ENCODE results near the gene WDPCP.
"Not testable (repeated sequence)": the region's sequence is repeated elsewhere in the genome, so short reads cannot be mapped to it uniquely, and the experiment has no call there.

Gene WDPCP

DNA sequence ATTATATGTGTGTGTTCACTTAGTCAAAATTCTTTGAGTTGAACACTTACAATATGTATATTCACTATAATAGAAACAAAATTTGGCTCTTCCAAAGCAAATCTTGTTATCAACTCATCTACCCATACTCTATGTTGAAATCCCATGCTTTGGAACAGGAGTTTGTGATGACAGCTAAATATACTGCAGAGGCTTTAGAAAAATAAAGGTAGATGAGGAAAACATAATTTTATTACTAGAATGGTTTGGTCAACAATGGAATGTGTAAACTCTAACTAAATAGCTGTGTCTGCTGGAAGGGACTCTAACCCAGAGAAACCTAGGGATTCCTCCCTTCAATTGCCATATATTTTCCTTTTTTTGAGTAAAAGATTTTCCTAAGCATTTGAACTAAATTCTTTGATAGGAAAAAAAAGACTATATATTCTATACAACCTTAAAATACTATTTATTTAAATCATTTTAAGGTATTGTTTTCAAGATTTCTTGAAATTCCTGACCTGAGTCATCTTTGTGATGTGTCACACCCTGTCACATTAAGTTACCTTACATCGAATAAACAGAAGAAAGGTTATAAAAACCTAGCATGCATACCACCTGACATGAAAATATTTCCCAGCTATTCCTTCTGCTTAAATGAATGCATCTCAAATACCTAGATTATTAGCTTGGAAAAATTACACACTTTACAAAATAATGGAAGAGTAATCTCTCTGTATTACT lies 362.2 kb downstream of the WDPCP start:
- DNase-seq: no peak

GRCh38 chr2:63218800-63219526 lies 369.3 kb downstream of the WDPCP start:
- DNase-seq: no peak

DNA sequence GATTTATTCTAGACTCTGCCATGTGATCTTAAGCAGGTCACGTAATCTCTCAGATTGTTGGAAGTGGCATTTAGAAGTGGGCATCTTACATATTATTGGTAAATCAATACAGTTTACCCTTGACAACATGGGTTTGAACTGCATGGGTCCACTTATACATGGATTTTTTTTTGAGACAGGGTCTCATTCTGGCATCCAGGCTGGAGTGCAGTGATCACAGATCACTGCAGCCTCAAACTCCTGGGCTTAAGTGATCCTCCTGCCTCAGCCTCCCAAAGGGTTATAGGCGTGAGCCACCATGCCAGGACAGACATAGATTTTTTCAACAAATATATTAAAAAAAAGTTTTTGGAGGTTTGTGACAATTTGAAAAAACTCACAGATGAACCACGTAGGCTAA lies 393.0 kb downstream of the WDPCP start:
- DNase-seq: no peak

- no peak for DNase-seq
Observed at GRCh38 chr2:63194175-63194574, 394.1 kb downstream of the WDPCP start.

GRCh38 chr2:63192889-63193774 lies 395.1 kb downstream of the WDPCP start:
- DNase-seq: no peak

DNA sequence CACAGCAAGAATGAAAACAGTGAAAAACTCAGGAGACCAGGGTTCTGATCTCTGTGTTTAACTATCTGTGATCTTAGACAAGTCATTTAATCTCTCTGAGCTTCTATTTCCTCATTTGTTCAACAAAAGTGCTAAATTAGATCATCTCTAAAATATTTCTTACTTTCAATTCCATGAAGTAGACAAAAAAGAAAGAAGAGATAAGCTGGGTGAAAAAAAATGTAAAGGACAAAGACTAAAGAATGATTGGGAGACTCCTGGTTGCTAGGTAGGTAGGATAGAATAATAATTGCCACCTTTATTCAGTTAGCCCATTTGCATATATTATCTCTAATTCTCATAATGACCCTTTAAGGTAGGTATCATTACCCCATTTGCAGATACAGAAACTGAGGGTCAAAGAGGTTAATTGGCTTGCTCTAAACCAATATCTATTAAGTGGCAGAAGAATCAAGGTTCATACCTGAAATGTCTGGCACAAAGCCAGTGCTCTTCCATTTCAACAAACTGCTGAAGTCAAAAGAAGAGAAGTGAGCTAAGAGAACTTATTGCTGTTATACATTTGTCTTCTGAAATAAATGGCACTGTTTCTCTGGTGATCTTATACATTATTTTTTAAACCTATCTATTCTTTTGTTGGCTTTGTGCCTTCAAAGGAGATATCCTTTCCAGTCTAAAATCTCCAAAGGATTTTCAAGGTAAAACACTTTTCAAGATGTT lies 395.9 kb downstream of the WDPCP start:
- DNase-seq: no peak

DNA sequence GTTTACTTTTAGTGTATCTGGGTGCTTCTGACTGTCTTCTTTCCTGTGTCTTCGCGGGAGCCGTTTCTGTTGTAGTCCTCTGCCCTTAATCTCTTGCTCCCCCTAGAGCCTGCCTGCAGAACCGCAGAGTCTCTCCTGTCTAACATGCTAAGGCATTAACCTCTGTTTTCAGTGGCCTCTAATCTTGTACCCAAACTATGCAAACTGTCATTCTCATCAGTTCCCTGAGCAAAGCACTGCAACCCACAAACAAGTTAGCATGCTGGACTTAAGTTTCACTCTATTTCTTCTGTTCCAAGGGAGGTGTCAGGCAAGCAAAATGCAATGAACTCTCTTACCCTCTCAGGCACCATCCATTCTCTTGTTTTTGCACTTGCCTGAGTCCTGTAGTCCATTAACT lies 399.3 kb downstream of the WDPCP start:
- DNase-seq: peak in 1 of 5 donors; percentile 3

DNA sequence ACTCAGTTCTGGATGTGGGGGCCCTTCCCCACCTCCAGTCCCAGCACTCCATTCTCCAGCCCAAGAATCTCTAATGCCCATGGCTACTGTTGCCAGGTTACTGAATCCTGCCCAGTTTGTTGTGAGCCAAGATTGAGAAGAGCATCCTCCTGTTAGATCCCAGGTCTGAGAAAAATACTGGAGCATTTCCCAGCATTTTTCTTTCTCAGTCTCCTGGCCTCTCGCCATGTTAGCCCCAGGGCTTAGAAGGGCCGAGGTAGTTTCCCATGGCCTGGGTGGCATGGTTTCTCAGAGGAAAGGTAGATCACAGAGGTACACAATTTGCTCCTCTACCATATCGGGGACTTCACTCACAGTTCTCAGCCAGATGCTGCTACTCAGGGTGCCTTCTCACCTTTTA lies 401.9 kb downstream of the WDPCP start:
- no peak for DNase-seq

- no peak for DNase-seq
Observed at GRCh38 chr2:63163161-63163820, 425.0 kb downstream of the WDPCP start.

DNA sequence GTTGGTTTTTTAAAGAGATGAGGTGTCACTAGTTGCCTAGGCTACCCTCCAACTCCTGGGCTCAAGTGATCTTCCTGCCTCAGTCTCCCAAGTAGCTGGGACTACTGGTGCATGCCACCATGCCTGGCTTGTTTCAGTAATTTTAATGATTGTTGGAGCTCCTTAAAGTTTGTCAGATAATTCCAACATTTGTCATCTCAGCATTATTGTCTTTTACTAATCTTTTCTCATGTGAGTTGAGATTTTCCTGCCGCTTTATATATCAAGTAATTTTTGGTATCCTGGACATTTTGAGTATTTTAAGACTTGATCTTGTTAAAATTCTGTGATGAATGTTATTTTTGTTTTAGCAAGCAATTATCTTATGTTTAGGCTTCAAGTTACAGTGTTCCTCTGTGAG lies 429.0 kb downstream of the WDPCP start:
- no peak for DNase-seq

GRCh38 chr2:63136683-63137082 lies 451.6 kb downstream of the WDPCP start:
- not testable (repeated sequence) for DNase-seq

- no peak for DNase-seq
Observed at GRCh38 chr2:63132020-63132419, 456.3 kb downstream of the WDPCP start.

- DNase-seq: no peak
Observed at GRCh38 chr2:63131196-63131595, 457.1 kb downstream of the WDPCP start.

DNA sequence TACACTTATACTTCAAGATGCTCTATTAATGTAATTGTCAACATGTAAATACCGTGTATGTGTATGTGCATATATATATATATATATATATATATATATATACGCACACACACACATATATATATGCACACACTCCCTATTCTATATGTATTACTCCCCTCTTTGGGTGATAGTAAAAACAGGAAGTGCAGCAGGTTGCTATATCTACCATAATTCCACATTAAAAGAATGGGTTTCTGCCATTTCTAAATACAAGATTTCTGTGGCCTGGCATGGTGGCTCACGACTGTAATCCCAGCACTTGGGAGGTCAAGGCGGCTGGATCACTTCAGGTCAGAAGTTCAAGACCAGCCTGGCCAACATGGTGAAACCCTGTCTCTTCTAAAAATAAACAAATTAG lies 460.7 kb downstream of the WDPCP start:
- no peak for DNase-seq

- DNase-seq: no peak
Observed at GRCh38 chr2:63124850-63125249, 463.4 kb downstream of the WDPCP start.

DNA sequence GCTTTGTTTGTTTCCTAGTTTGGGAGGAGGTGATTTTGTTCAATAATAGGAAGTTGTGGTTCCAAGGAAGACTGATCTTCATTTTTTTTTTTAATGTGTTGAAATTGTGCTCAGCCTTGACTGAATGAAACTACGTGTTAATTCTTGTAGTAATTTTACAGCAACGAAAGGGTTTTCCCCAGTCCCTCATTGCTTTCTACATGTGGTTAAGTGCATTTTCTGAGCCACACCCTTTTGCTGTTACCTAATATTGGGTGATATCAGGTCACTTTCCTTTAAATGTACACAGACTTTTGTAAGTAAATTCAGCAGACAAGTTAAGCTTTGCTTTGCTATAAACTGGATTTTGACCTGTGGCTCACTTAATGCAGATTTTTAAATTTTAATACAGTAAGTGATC lies 464.1 kb downstream of the WDPCP start:
- no peak for DNase-seq

- no peak for DNase-seq
Observed at GRCh38 chr2:63122921-63123320, 465.4 kb downstream of the WDPCP start.

- no peak for DNase-seq
Observed at GRCh38 chr2:63121055-63121834, 467.0 kb downstream of the WDPCP start.

GRCh38 chr2:63118821-63119220 lies 469.5 kb downstream of the WDPCP start:
- DNase-seq: no peak

- DNase-seq: no peak
Observed at GRCh38 chr2:63104482-63104881, 483.8 kb downstream of the WDPCP start.

GRCh38 chr2:63101954-63102353 lies 486.3 kb downstream of the WDPCP start:
- DNase-seq: no peak
